Right lobe of liver (tissue), 6 donors: ENCODE measurements around the gene LMBRD1. TPM values are rescaled to one million over a fixed set of nuclear protein-coding genes. Genes with fewer than 3 reads are reported as not detected.

Experiments used
- ATAC-seq, 4 donors: fragments of 200-7000 bp; cut with Tn5 transposase; one replicate each; pipeline ENCODE4 v1.9.1; 2020; ENCODE audit warnings: mild to moderate bottlenecking in 4 of 4, moderate library complexity in 4 of 4
- DNase-seq, 3 donors: peaks; one replicate each; pipeline ENCODE4 v3.0.0-alpha.2; 2020
- H3K27ac ChIP-seq, 3 donors: fragments of 200-600 bp; one replicate each; pipeline ENCODE4 v1.8.0; 2022
- H3K27me3 ChIP-seq, 2 donors: fragments of 200-600 bp; one replicate each; pipeline ENCODE4 v1.8.0; 2022
- H3K36me3 ChIP-seq, 4 donors: fragments of 200-600 bp; sonication (generic) in 1 of 4; one replicate each; pipeline versions ENCODE4 v1.5.1 to v1.8.0; 2017 to 2022; ENCODE audit warnings: control low read depth in 1 of 4
- H3K4me1 ChIP-seq, 4 donors: fragments of 200-600 bp; sonication (generic) in 1 of 4; one replicate each; pipeline versions ENCODE4 v1.5.1 to v1.8.0; 2017 to 2022; ENCODE audit warnings: control low read depth in 1 of 4
- H3K4me3 ChIP-seq, 3 donors: fragments of 200-600 bp; one replicate each; pipeline ENCODE4 v1.8.0; 2022
- H3K9me3 ChIP-seq, 4 donors: fragments of 200-600 bp; sonication (generic) in 1 of 4; one replicate each; pipeline versions ENCODE4 v1.5.1 to v1.8.0; 2017 to 2022; ENCODE audit warnings: control low read depth in 1 of 4
- POLR2A ChIP-seq: fragments of 450-650 bp; IDR thresholded peaks from one replicate; pipeline ENCODE4 v1.6.1; 2017; ENCODE audit warnings: antibody characterized with exemption, mild to moderate bottlenecking
- WGBS: methylation state at CpG from one replicate; pipeline ENCODE4 v1.1.6; 2018; ENCODE audit warnings: low coverage, low lambda C conversion rate; ENCODE audit not compliant: insufficient coverage; ENCODE audit errors: missing lambda C conversion rate; 5-methylcytosine and 5-hydroxymethylcytosine counted together
- intact Hi-C, 2 donors: fragments of 100-400 bp; cut with DNase I; formaldehyde crosslinking; loops; one replicate each; pipeline versions ENCODE4 v1.11.2 to v1.14.1; 2022
- total RNA-seq, 6 experiments: library from RNA; depleted of rRNA in 2 of 6; stranded (reverse); fragments of >200 nt in 2 of 6; fragmentation: NEBNext Ultra II Directional in 3 of 6; extraction: Animal tissue kit (Norgen Biotek cat#: 25700) in 3 of 6; gene quantifications; one replicate each; pipeline versions ENCODE4 v1.1.0 to v1.2.4, GENCODE V29; 2016 to 2023
- TF ChIP-seq, protein P1 (sequence below), 4 donors: fragments of 200-600 bp in 3 of 4; fragments of 450-650 bp in 1 of 4; IDR thresholded peaks; one replicate each; pipeline versions ENCODE4 v1.5.1 to v1.8.0; 2016 to 2022; ENCODE audit warnings: antibody characterized with exemption in 4 of 4, mild to moderate bottlenecking in 2 of 4
- donor health status: DM: no; HTN: yes; CAD: no.
- donor health status: DM: no; HTN: no; CAD: no.
- donor health status: DM: no; HTN: no; CAD: no.
- donor health status: DM: no; HTN: yes; CAD: no.
- donor health status: DM: no; HTN: yes; CAD: no.

LMBRD1 gene
- total RNA-seq, 6 experiments from 2014 or later, result 37.9 to 57.7 (median 50.2) TPM

GRCh38 chr6:69632932-69633331 lies 163.9 kb downstream of the LMBRD1 start:
- no peak for ATAC-seq
- Histone ChIP-seq H3K9me3 (no peaks in the 10 kb centered on the region), H3K4me3 (no peak overlapping the region), H3K36me3 (no peaks in the 10 kb centered on the region), H3K27me3 (no peaks in the 10 kb centered on the region), H3K27ac (no peak overlapping the region), H3K4me1 (no peaks in the 10 kb centered on the region)
- no peak for DNase-seq
- TF ChIP-seq, protein P1, sequence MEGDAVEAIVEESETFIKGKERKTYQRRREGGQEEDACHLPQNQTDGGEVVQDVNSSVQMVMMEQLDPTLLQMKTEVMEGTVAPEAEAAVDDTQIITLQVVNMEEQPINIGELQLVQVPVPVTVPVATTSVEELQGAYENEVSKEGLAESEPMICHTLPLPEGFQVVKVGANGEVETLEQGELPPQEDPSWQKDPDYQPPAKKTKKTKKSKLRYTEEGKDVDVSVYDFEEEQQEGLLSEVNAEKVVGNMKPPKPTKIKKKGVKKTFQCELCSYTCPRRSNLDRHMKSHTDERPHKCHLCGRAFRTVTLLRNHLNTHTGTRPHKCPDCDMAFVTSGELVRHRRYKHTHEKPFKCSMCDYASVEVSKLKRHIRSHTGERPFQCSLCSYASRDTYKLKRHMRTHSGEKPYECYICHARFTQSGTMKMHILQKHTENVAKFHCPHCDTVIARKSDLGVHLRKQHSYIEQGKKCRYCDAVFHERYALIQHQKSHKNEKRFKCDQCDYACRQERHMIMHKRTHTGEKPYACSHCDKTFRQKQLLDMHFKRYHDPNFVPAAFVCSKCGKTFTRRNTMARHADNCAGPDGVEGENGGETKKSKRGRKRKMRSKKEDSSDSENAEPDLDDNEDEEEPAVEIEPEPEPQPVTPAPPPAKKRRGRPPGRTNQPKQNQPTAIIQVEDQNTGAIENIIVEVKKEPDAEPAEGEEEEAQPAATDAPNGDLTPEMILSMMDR (IDR thresholded peaks at IDR 0.05), result no peak
- no peak for TF ChIP-seq POLR2A
- 82% methylated on average over 2 of the region's 2 CpGs for WGBS
- intact Hi-C loops, result no loop called here

DNA sequence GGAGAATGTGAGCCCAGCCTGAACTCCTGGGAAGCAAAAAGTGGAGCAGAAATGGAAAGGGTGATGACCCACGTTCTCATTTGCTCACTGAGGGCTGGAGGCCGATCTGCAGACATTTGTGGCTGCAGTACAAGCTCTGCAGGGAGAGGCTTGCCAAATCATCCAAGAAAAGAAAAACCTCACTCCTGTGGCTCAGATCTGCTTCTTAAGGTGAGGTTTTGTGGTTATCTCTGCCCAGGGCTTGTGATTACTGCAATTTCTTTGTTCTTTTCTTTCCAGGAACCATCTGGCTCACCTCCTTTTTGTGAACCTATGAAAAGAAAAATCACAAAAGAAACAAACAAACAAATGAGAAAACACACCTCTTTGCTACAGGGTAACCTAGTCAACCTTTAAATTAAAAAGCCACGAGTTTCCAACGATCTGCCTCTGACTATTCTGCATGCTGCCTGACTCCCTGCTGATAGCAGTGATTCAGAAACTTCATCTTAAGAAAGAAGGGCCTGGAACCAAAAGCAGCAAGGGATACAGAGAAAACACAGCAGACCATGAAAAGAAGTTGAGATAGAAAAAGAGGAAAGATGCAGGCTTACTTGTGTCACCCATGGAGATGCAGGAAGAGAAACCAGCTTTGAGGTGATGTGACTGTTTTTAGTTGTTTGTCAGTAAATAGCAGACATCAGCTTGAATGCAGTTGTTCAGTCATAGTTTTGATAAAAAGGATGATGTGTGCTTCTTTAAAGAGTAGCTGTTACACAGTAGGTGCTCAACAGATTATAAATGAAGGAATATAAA lies 165.1 kb downstream of the LMBRD1 start:
- H3K27me3 ChIP-seq, result no peaks in the 10 kb centered on the region
- ATAC-seq, result no peak
- TF ChIP-seq, protein P1 (IDR thresholded peaks at IDR 0.05), result no peak
- TF ChIP-seq POLR2A, result no peak
- H3K4me1 ChIP-seq, result no peaks in the 10 kb centered on the region
- DNase-seq, result no peak
- no peaks in the 10 kb centered on the region for H3K9me3 ChIP-seq
- no peak overlapping the region for H3K27ac ChIP-seq
- no peak overlapping the region for H3K4me3 ChIP-seq
- no peaks in the 10 kb centered on the region for H3K36me3 ChIP-seq
- intact Hi-C loops, result no loop called here
- 23% methylated on average over 3 of the region's 4 CpGs for WGBS

GRCh38 chr6:69630767-69631166 lies 166.0 kb downstream of the LMBRD1 start:
- Histone ChIP-seq H3K9me3 (no peaks in the 10 kb centered on the region), H3K27me3 (no peaks in the 10 kb centered on the region), H3K27ac (no peak overlapping the region), H3K4me3 (no peak overlapping the region), H3K36me3 (no peaks in the 10 kb centered on the region), H3K4me1 (no peaks in the 10 kb centered on the region)
- WGBS, result 58% methylated on average over 1 of the region's 1 CpG
- TF ChIP-seq, protein P1 (IDR thresholded peaks at IDR 0.05), result no peak
- TF ChIP-seq POLR2A, result no peak
- DNase-seq (no peak), ATAC-seq (no peak)
- intact Hi-C loops, result no loop called here

- H3K4me1 ChIP-seq, result no peaks in the 10 kb centered on the region
- 33% methylated on average over 1 of the region's 1 CpG for WGBS
- H3K27me3 ChIP-seq, result no peaks in the 10 kb centered on the region
- DNase-seq (no peak), ATAC-seq (no peak)
- H3K36me3 ChIP-seq, result no peaks in the 10 kb centered on the region
- TF ChIP-seq, protein P1 (IDR thresholded peaks at IDR 0.05), result no peak
- no peak overlapping the region for H3K4me3 ChIP-seq
- no peaks in the 10 kb centered on the region for H3K9me3 ChIP-seq
- intact Hi-C loops, result no loop called here
- H3K27ac ChIP-seq, result no peak overlapping the region
These were observed 169.2 kb downstream of the LMBRD1 start for GRCh38 chr6:69627625-69628024.
